SH-SY5Y (cell line): ENCODE measurements around the gene ARHGAP42.

Source experiments
- GATA2 ChIP-seq: IDR thresholded peaks from 2 replicates; pipeline ENCODE4 v1.6.1; 2011; ENCODE audit warnings: mild to moderate bottlenecking, low read depth, low read length
- GATA3 ChIP-seq: IDR thresholded peaks from 2 replicates; pipeline ENCODE4 v1.6.1; 2011; ENCODE audit warnings: low read depth, mild to moderate bottlenecking, low read length, moderate library complexity

The ARHGAP42 gene

GRCh38 chr11:100675115-100675650, 11.9 kb upstream of the ARHGAP42 start:
- TF ChIP-seq GATA2 (no peak), GATA3 (no peak)

DNA sequence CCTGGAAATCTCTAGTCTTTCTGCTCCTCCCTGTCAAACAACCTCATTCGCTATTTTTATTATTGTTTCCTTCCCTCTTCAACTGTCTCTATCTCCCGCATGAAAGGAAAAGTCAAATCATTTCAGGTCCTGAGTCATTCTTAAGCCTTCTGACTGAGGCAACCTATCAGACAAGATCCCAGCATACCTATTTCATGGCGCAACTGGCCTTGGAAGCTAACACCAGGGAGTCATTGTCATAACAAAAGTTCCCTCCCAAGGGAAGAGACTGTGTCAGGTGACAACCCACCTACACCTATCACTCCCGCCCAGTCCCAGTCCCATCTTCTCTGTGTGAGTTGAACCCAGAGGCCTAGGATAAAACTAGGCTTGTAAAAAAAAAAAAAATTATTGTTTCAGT, 10.2 kb upstream of the ARHGAP42 start:
- TF ChIP-seq GATA3: no peak
- TF ChIP-seq GATA2: no peak

GRCh38 chr11:100677796-100678195, 9.3 kb upstream of the ARHGAP42 start:
- TF ChIP-seq GATA2 (no peak), GATA3 (no peak)

DNA sequence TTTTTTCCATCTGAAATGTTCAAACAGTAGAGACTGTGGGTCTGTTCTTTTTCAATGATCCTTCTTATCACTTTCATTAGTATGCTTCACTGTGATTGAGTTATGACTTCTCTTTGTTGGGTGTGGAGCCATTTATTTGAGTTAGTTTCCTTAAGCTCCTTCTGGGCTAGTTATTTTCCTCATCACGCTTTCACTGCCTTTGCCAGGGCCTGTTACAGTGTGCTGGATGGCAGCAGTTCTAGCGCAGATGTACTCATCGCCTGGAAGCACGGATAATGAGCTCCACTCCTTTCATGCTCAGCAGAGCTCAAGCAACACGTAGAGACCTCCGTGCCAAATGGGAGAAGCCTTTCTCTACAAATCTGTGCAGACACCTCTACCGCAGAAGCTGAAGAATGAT, 7.0 kb upstream of the ARHGAP42 start:
- no peak for TF ChIP-seq GATA2
- no peak for TF ChIP-seq GATA3

- no peak for TF ChIP-seq GATA2
- TF ChIP-seq GATA3: no peak
Measured at GRCh38 chr11:100681064-100681502, 6.0 kb upstream of the ARHGAP42 start.

DNA sequence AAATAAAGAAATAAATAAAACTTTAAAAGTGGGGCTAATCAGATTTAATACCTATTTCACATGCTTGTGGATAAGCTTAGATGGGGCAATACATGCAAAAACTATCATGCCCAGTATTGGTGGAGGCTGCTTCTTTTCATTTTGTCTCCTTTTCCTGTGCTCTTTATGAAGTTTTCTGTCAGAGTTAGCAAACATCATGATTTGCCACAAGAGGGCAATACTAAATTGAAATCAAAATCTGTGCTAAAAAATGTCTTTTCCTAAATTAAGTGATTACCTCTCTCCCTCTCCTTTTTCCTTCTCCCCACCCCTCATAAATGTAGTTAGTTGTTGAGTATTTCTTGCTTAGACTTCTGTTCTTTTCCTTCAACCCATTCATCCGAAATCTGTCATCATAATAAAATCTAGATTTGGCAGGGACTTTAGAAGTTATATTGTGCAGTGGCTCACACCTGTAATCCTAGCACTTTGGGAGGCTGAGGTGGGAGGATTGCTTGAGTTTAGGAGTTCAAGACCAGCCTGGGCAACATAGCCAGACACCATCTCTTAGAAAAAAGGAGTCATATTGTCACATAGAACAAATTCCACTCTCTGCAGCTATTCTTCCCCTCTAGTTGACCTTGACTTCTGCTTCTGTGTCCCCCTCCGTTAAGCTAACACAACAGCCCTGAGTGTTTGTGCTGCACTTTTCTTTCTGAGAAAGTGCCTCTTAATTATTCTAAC, 4.7 kb upstream of the ARHGAP42 start:
- no peak for TF ChIP-seq GATA2
- no peak for TF ChIP-seq GATA3

DNA sequence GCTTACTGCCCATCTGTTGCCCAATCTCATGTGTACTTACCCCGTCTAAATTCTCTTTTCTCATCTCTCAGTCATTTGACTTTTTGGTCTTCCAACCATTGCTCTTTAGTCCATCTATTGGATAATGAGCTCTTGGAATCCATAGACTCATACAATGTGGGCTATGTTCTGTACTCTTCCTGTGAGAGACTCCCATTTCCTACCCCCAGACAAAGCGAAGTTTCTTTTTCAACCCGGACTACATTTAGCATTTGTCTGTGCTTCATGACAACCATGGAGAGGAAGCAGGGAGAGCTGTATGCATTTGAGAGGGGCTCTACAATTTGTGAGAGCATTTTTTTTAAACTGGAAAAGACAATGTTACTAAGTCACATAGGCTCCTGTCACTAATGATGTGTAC, 4.0 kb upstream of the ARHGAP42 start:
- TF ChIP-seq GATA2 (no peak), GATA3 (no peak)

GRCh38 chr11:100684101-100685065, 2.7 kb upstream of the ARHGAP42 start:
- no peak for TF ChIP-seq GATA2
- TF ChIP-seq GATA3: no peak

DNA sequence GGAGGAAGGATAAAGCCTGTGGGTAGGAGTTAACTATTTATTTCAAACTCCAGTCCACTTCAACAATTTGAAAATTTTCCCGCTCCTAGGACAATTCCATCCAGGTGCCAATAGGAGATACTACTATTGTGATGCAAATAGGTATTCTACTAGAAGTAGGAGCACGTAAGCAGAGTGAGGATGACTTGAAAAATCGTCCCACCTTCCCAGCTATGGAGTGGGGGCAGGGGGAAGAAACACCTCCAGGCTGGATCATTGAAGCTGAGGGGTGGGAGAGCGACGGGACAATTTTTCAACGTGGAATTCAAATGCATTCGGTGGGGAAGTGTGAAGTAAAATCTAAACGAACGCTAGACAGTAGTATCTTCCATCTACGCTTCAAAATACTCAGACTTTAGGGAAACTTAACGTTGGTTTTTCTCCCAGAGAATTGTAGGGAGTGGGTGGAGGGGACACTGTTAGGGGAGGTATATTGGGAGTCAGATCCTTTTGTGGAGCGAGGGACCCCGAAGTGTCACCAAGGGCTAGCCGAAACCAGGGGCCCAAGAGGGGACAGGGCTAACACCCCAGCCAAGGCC, 523 bp upstream of the ARHGAP42 start:
- no peak for TF ChIP-seq GATA3
- TF ChIP-seq GATA2: no peak

GRCh38 chr11:100687630-100688395, 725 bp downstream of the ARHGAP42 start:
- TF ChIP-seq GATA3 (no peak), GATA2 (no peak)

DNA sequence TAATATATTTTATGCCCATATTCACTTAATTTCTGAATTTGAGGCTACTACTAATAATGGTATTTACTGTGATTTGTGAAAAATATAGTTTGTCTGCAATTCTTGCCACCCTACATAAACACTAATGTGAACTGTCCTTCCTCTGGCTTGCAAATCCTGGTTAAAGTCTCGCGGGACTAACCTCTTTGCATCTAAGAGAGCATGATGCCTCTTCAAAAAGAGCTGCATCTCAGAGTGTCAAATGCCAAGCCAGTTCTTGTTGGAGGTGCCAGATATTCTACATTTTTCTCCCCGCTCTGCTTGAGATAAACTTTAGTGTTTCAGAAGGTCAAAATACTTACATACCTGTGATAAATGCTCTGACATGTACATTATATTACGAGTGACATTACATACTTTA, 2.1 kb downstream of the ARHGAP42 start:
- no peak for TF ChIP-seq GATA3
- no peak for TF ChIP-seq GATA2

- TF ChIP-seq GATA2: no peak
Measured at GRCh38 chr11:100691896-100692653, 5.0 kb downstream of the ARHGAP42 start.

DNA sequence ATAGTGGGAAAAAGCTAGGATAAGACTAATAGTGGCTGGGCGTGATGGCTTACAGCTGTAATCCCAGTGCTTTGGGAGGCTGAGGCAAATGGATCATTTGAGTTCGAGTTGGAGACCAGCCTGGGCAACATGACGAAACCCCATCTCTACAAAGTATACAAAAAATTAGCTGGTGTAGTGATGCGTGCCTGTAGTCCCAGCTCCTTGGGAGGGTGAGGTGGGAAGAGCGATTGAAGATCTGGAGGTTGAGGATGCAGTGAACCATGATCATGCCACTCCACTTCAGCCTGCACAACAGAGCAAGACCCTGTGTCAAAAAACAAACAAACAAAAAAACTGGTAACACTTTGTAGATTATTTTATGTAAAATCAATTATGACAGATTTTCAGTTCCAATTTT, 8.8 kb downstream of the ARHGAP42 start:
- TF ChIP-seq GATA2 (no peak), GATA3 (no peak)

DNA sequence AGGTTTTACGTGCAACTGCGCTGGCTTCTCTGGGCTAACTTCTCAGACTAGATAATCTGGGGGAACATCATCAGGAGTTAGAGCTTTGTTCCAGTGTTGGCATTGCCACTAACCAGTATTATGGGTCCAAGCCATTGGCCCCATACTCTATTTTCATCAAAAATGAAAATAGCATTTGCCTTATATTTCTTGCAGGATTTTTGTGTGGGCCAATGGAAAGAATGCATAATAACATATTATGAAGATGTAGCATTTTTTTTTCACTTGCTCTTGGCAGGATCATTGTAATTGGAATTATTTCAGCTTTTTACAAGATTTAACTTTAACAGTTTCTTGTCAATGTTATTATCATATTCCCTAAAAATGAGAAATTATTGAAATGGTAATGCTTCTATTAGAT, 16.1 kb downstream of the ARHGAP42 start:
- TF ChIP-seq GATA2: no peak
- TF ChIP-seq GATA3: no peak
